HepG2 (cell line): ENCODE data around the gene TH. TPM values are rescaled to one million over a fixed set of nuclear protein-coding genes. Genes with fewer than 3 reads are reported as not detected.

Source experiments
- ASH2L ChIP-seq: fragments of 300-600, 200-600 bp; sonication (generic); IDR thresholded peaks from 2 replicates; pipeline ENCODE4 v1.7.0; 2017; ENCODE audit warnings: low read depth, mild to moderate bottlenecking, moderate library complexity, mixed read lengths, low read length; ENCODE audit not compliant: insufficient read length
- CBFB ChIP-seq: sonication (generic); formaldehyde crosslinking; IDR thresholded peaks from 2 replicates; pipeline ENCODE4 v1.4.0; 2020; ENCODE audit warnings: missing genetic modification reagents
- GRHL1 ChIP-seq: sonication (generic); formaldehyde crosslinking; conservative IDR thresholded peaks from 2 replicates; pipeline ENCODE4 v1.8.0; 2022; ENCODE audit warnings: missing genetic modification reagents
- GTF2F1 ChIP-seq: fragments of 150-350 bp; IDR thresholded peaks from 2 replicates; pipeline ENCODE4 v1.6.1; 2014; ENCODE audit warnings: low read length
- HDAC1 ChIP-seq: sonication (generic); formaldehyde crosslinking; IDR thresholded peaks from 2 replicates; pipeline ENCODE4 v1.5.1; 2020; ENCODE audit warnings: mild to moderate bottlenecking, missing genetic modification reagents
- JDP2 ChIP-seq: sonication (generic); formaldehyde crosslinking; IDR thresholded peaks from 2 replicates; pipeline ENCODE4 v1.8.1; 2022; ENCODE audit warnings: missing genetic modification reagents, borderline replicate concordance
- KDM5B ChIP-seq: sonication (generic); formaldehyde crosslinking; IDR thresholded peaks from 2 replicates; pipeline ENCODE4 v1.4.0; 2020; ENCODE audit warnings: missing genetic modification reagents, mild to moderate bottlenecking, borderline replicate concordance
- KLF13 ChIP-seq: sonication (generic); formaldehyde crosslinking; IDR thresholded peaks from 2 replicates; pipeline ENCODE4 v1.4.0; 2020; ENCODE audit warnings: mild to moderate bottlenecking, missing genetic modification reagents
- SKI ChIP-seq: fragments of 450-650 bp; IDR thresholded peaks from one replicate; pipeline ENCODE4 v1.6.1; 2018; ENCODE audit warnings: mild to moderate bottlenecking; ENCODE audit not compliant: partially characterized antibody
- SMC3 ChIP-seq: IDR thresholded peaks from 2 replicates; pipeline ENCODE4 v1.6.1; 2011; ENCODE audit warnings: low read length, improper control_type of control experiment
- WIZ ChIP-seq: sonication (generic); formaldehyde crosslinking; IDR thresholded peaks from 2 replicates; pipeline ENCODE4 v1.5.1; 2020; ENCODE audit warnings: mild to moderate bottlenecking, missing genetic modification reagents
- ZFP36L2 ChIP-seq: sonication (generic); formaldehyde crosslinking; IDR thresholded peaks from 2 replicates; pipeline ENCODE4 v1.4.0; 2020; ENCODE audit warnings: missing genetic modification reagents
- ZKSCAN5 ChIP-seq: sonication (generic); formaldehyde crosslinking; IDR thresholded peaks from 2 replicates; pipeline ENCODE4 v1.5.1; 2020; ENCODE audit warnings: mild to moderate bottlenecking, missing genetic modification reagents
- ZNF224 ChIP-seq: sonication (generic); formaldehyde crosslinking; IDR thresholded peaks from 2 replicates; pipeline ENCODE4 v1.5.0; 2020; ENCODE audit warnings: mild to moderate bottlenecking, missing genetic modification reagents
- ZNF33B ChIP-seq: sonication (generic); formaldehyde crosslinking; IDR thresholded peaks from 2 replicates; pipeline ENCODE4 v1.5.1; 2020; ENCODE audit warnings: mild to moderate bottlenecking, missing genetic modification reagents
- ZNF558 ChIP-seq: sonication (generic); formaldehyde crosslinking; IDR thresholded peaks from 2 replicates; pipeline ENCODE4 v1.9.0; 2022; ENCODE audit warnings: mild to moderate bottlenecking, missing genetic modification reagents, borderline replicate concordance
- ZNF619 ChIP-seq: sonication (generic); formaldehyde crosslinking; IDR thresholded peaks from 2 replicates; pipeline ENCODE4 v1.4.0; 2020; ENCODE audit warnings: mild to moderate bottlenecking, missing genetic modification reagents
- ZNF652 ChIP-seq: IDR thresholded peaks from 2 replicates; pipeline ENCODE4 v1.6.1; 2016; ENCODE audit warnings: low read depth, borderline replicate concordance
- polyA plus RNA-seq, 8 experiments: library from polyadenylated mRNA; depleted of rRNA in 3 of 8; stranded (reverse) in 7 of 8; unstranded in 1 of 8; fragments of >200 nt; fragmentation: Illumina TruSeq in 4 of 8; extraction: Trizol in 4 of 8; gene quantifications; 2 replicates each; pipeline versions ENCODE4 v1.2.1 to v1.2.3, GENCODE V29; 2011 to 2016; ENCODE audit warnings: low read depth in 4 of 8, missing spikeins in 1 of 8, mixed read lengths in 1 of 8; ENCODE audit not compliant: insufficient read depth in 1 of 8
- total RNA-seq, 5 experiments: library from RNA; depleted of rRNA; stranded (reverse); fragments of >200 nt; fragmentation: Illumina TruSeq; extraction: Trizol; gene quantifications; 2 replicates each; pipeline ENCODE4 v1.2.3, GENCODE V29; 2016; ENCODE audit warnings: low read depth in 1 of 5
- TF ChIP-seq, protein P1 (sequence below), 2 experiments: IDR thresholded peaks; 2 replicates each; pipeline ENCODE4 v1.6.1; 2011 to 2012; ENCODE audit warnings: low read length in 2 of 2, borderline replicate concordance in 1 of 2, low read depth in 1 of 2, mild to moderate bottlenecking in 1 of 2, moderate library complexity in 1 of 2
- TF ChIP-seq, protein P2 (sequence below): sonication (generic); formaldehyde crosslinking; IDR thresholded peaks from 2 replicates; pipeline ENCODE4 v1.9.0; 2021; ENCODE audit warnings: missing genetic modification reagents, mild to moderate bottlenecking, borderline replicate concordance

TH gene
- total and polyA plus RNA-seq, 2 of the 13 experiments (the other 11 are each of a cell fraction or from before 2014, with no cell fraction given): 0.36 TPM; not detected in 1

DNA sequence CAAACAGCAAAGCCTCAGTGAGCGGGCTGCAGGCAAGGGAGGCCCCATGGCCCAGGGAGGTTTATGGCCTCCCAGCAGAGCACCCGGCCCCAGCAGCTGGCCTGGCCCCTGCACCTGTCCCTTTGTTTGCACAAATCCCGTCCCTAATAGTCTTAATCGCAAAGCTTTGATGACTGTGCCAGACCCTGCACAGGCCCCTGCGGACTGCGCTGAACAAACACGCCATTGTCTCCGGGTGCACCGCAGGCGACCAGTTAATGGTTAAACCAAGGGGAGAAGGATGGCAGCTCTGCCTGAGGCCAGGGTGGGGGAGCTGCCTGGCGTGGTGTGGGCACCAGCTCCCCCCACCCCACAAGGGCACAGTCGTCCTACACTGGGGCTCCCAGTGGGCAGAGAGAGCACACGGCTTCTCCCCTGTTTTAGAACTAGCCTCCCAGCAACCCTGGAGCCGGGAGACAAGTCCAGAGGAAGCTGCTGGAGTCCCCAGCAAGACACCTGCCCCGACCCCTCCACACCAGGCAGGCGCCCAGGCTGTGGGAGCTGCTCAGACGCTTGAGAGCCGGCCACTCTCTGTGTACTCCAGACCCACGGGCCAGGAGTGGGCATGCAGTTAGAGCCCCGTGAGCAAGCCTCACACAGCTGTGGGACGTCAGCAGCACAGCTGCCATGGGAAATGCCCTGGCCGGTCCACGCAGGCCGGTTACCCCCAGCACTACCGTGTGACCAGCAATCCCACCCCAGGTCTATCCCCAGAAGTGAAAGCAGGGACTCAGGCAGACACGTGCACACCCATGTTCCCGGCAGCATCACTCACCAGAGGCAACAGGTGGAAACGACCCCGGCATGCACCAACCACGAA lies 39.7 kb upstream of the TH start (continued):
- TF ChIP-seq, protein P1, sequence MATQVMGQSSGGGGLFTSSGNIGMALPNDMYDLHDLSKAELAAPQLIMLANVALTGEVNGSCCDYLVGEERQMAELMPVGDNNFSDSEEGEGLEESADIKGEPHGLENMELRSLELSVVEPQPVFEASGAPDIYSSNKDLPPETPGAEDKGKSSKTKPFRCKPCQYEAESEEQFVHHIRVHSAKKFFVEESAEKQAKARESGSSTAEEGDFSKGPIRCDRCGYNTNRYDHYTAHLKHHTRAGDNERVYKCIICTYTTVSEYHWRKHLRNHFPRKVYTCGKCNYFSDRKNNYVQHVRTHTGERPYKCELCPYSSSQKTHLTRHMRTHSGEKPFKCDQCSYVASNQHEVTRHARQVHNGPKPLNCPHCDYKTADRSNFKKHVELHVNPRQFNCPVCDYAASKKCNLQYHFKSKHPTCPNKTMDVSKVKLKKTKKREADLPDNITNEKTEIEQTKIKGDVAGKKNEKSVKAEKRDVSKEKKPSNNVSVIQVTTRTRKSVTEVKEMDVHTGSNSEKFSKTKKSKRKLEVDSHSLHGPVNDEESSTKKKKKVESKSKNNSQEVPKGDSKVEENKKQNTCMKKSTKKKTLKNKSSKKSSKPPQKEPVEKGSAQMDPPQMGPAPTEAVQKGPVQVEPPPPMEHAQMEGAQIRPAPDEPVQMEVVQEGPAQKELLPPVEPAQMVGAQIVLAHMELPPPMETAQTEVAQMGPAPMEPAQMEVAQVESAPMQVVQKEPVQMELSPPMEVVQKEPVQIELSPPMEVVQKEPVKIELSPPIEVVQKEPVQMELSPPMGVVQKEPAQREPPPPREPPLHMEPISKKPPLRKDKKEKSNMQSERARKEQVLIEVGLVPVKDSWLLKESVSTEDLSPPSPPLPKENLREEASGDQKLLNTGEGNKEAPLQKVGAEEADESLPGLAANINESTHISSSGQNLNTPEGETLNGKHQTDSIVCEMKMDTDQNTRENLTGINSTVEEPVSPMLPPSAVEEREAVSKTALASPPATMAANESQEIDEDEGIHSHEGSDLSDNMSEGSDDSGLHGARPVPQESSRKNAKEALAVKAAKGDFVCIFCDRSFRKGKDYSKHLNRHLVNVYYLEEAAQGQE (IDR thresholded peaks at IDR 0.05; ENCODE audit: borderline replicate concordance in 1 of 2, low read depth in 1 of 2, low read length in 2 of 2): peak in 1 of 2 experiments; percentile 74; a peak in 2 of 4 replicates
- TF ChIP-seq ZFP36L2 (CRISPR knock-in tag) (no peak), ZNF652 (peak; percentile 79; the same call in 1 of the 2 replicates), ZNF224 (peak; percentile 55; the same call in 1 of the 2 replicates), SKI (peak; percentile 90), KLF13 (CRISPR knock-in tag) (no peak), GTF2F1 (no peak), HDAC1 (CRISPR knock-in tag) (peak; percentile 99), ZKSCAN5 (CRISPR knock-in tag) (no peak), JDP2 (CRISPR knock-in tag) (no peak; the same call in 1 of the 2 replicates), ASH2L (peak; percentile 85), ZNF619 (CRISPR knock-in tag) (no peak), CBFB (CRISPR knock-in tag) (peak; percentile 92; the same call in 1 of the 2 replicates), KDM5B (CRISPR knock-in tag) (0 out of 2 replicates have a peak, but pooled peaks have one; percentile 30), GRHL1 (CRISPR knock-in tag) (no peak), SMC3 (no peak), WIZ (0 out of 2 replicates have a peak, but pooled peaks have one; percentile 26), ZNF558 (CRISPR knock-in tag) (peak; percentile 71; the same call in 1 of the 2 replicates), ZNF33B (CRISPR knock-in tag) (no peak; the same call in 1 of the 2 replicates)
- TF ChIP-seq, protein P2, sequence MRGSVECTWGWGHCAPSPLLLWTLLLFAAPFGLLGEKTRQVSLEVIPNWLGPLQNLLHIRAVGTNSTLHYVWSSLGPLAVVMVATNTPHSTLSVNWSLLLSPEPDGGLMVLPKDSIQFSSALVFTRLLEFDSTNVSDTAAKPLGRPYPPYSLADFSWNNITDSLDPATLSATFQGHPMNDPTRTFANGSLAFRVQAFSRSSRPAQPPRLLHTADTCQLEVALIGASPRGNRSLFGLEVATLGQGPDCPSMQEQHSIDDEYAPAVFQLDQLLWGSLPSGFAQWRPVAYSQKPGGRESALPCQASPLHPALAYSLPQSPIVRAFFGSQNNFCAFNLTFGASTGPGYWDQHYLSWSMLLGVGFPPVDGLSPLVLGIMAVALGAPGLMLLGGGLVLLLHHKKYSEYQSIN (CRISPR knock-in tag): no peak
